HCT116 (cell line): ENCODE measurements around the gene CARS1. TPM values are rescaled to one million over a fixed set of nuclear protein-coding genes. Genes with fewer than 3 reads are reported as not detected.

ENCODE experiments used
- ATAC-seq: fragments of 200-7000 bp; cut with Tn5 transposase; 2 replicates; pipeline ENCODE4 v1.9.1; 2020; ENCODE audit warnings: mild to moderate bottlenecking, moderate library complexity
- BruUV-seq: library from RNA; stranded (reverse); fragments of 400-500 nt; replicated peaks from 2 replicates; lab custom pipeline; 2021; lab: Mats Ljungman, UMichigan
- CTCF ChIA-PET: fragments of 300-600 bp; sonication (Branson Sonifier 250); formaldehyde crosslinking; loops from one replicate; lab custom pipeline; 2021; ENCODE audit warnings: antibody characterized with exemption; lab: Charles Lee
- POLR2A ChIA-PET: fragments of 300-600, 350-600 bp; sonication (Branson Sonifier 250); formaldehyde crosslinking; loops from one replicate; lab custom pipeline; 2021; ENCODE audit warnings: antibody characterized with exemption; lab: Charles Lee
- RAD21 ChIA-PET, 2 experiments: fragments of 300-600 bp; sonication (Branson Sonifier 250); formaldehyde crosslinking; loops; one replicate each; lab custom pipeline; 2023; ENCODE audit warnings: low total read pairs in 2 of 2; ENCODE audit not compliant: uncharacterized antibody in 2 of 2, unreplicated experiment in 2 of 2, low non-redundant PET in 1 of 2; lab: Charles Lee
- DNase-seq: peaks from one replicate; pipeline ENCODE4 v3.0.0-alpha.2; 2010; ENCODE audit warnings: low read depth, low spot score
- H2AFZ ChIP-seq: fragments of 200-600 bp; shearing (Covaris generic), sonication (generic); 2 replicates; pipeline ENCODE4 v1.6.1; 2017; ENCODE audit warnings: low read depth, mixed run types, mixed read lengths, antibody characterized with exemption, low read length; ENCODE audit not compliant: poor library complexity, severe bottlenecking
- H3K27ac ChIP-seq: 2 replicates; pipeline ENCODE4 v1.5.1; 2012; ENCODE audit warnings: low read depth, low read length
- H3K27me3 ChIP-seq: fragments of 200-600 bp; sonication (generic); 2 replicates; pipeline ENCODE4 v1.6.1; 2016; ENCODE audit warnings: mixed run types, low read length, mixed read lengths; ENCODE audit not compliant: insufficient read depth
- H3K36me3 ChIP-seq, 2 experiments: fragments of 200-500 bp in 1 of 2; fragments of 200-600 bp in 1 of 2; sonication (Bioruptor generic) in 1 of 2; sonication (generic) in 1 of 2; 2 replicates each; pipeline versions ENCODE4 v1.5.1 to v1.6.1; 2014 to 2016; ENCODE audit warnings: low read length in 2 of 2, inconsistent platforms in 1 of 2, mixed read lengths in 1 of 2, mixed run types in 1 of 2; ENCODE audit not compliant: insufficient read depth in 2 of 2, control insufficient read depth in 1 of 2
- H3K4me1 ChIP-seq, 2 experiments: fragments of 200-600 bp in 1 of 2; sonication (generic) in 1 of 2; 2 replicates each; pipeline versions ENCODE4 v1.5.1 to v1.6.1; 2012 to 2017; ENCODE audit warnings: low read length in 2 of 2, inconsistent platforms in 1 of 2, mild to moderate bottlenecking in 1 of 2, mixed read lengths in 1 of 2, mixed run types in 1 of 2, moderate library complexity in 1 of 2; ENCODE audit not compliant: insufficient read depth in 2 of 2, control insufficient read depth in 1 of 2
- H3K4me2 ChIP-seq: fragments of 200-600 bp; sonication (generic); 2 replicates; pipeline ENCODE4 v1.6.1; 2017; ENCODE audit warnings: mixed run types, low read length, mixed read lengths
- H3K4me3 ChIP-seq, 2 experiments: fragments of 200-600 bp in 1 of 2; sonication (generic) in 1 of 2; replicated peaks in 1 of 2; 2 replicates each; pipeline ENCODE4 v1.5.1; 2011 to 2016; ENCODE audit warnings: low read length in 2 of 2, control low read depth in 1 of 2, low read depth in 1 of 2, mild to moderate bottlenecking in 1 of 2, mixed read lengths in 1 of 2, mixed run types in 1 of 2
- H3K79me2 ChIP-seq: fragments of 200-600 bp; sonication (generic); 2 replicates; pipeline ENCODE4 v1.6.1; 2017; ENCODE audit warnings: mild to moderate bottlenecking, mixed run types, low read length, moderate library complexity, mixed read lengths; ENCODE audit not compliant: insufficient read depth
- H3K9ac ChIP-seq: fragments of 200-600 bp; sonication (generic); 2 replicates; pipeline ENCODE4 v1.6.1; 2016; ENCODE audit warnings: low read length, mixed read lengths
- H3K9me2 ChIP-seq: fragments of 200-600 bp; sonication (generic), shearing (Covaris generic); 2 replicates; pipeline ENCODE4 v1.6.1; 2017; ENCODE audit warnings: mixed run types, mild to moderate bottlenecking, moderate library complexity; ENCODE audit not compliant: insufficient read depth
- H3K9me3 ChIP-seq, 2 experiments: fragments of 200-500 bp in 1 of 2; fragments of 200-600 bp in 1 of 2; sonication (Bioruptor generic) in 1 of 2; sonication (generic) in 1 of 2; 2 replicates each; pipeline ENCODE4 v1.6.1; 2014 to 2017; ENCODE audit warnings: low read length in 2 of 2, mixed read lengths in 2 of 2, inconsistent platforms in 1 of 2, low read depth in 1 of 2, mild to moderate bottlenecking in 1 of 2, mixed run types in 1 of 2, moderate library complexity in 1 of 2; ENCODE audit not compliant: control insufficient read depth in 1 of 2, insufficient read depth in 1 of 2
- H4K20me1 ChIP-seq: fragments of 200-600 bp; sonication (generic), shearing (Covaris generic); 2 replicates; pipeline ENCODE4 v1.6.1; 2017; ENCODE audit warnings: mixed run types, mild to moderate bottlenecking, moderate library complexity; ENCODE audit not compliant: insufficient read depth
- ATF3 ChIP-seq: IDR thresholded peaks from 2 replicates; pipeline ENCODE4 v1.6.1; 2012
- CTCF ChIP-seq, 3 experiments: fragments of 200-600 bp in 1 of 3; sonication (generic) in 1 of 3; IDR thresholded peaks in 2 of 3; conservative IDR thresholded peaks in 1 of 3; 2 replicates each; pipeline ENCODE4 v1.5.1; 2012 to 2017; ENCODE audit warnings: low read depth in 2 of 3, low read length in 2 of 3, antibody characterized with exemption in 1 of 3, borderline replicate concordance in 1 of 3, control low read depth in 1 of 3, mild to moderate bottlenecking in 1 of 3, mixed read lengths in 1 of 3, mixed run types in 1 of 3, moderate library complexity in 1 of 3; ENCODE audit not compliant: insufficient read depth in 1 of 3
- FOSL1 ChIP-seq: IDR thresholded peaks from 2 replicates; pipeline ENCODE4 v1.6.1; 2012; ENCODE audit warnings: low read depth
- POLR2A ChIP-seq: IDR thresholded peaks from 2 replicates; pipeline ENCODE4 v1.7.0; 2011; ENCODE audit warnings: borderline replicate concordance; ENCODE audit not compliant: insufficient read depth, insufficient read length; ENCODE audit errors: extremely low read depth
- TCF7L2 ChIP-seq: IDR thresholded peaks from 2 replicates; pipeline ENCODE4 v1.7.0; 2011; ENCODE audit warnings: borderline replicate concordance, inconsistent platforms; ENCODE audit not compliant: insufficient read depth, insufficient read length; ENCODE audit errors: extremely low read depth
- YY1 ChIP-seq: IDR thresholded peaks from 2 replicates; pipeline ENCODE4 v1.6.1; 2011; ENCODE audit warnings: low read length, low read depth, moderate library complexity, mild to moderate bottlenecking; ENCODE audit not compliant: insufficient replicate concordance; ENCODE audit errors: extremely low read depth
- ZBTB33 ChIP-seq: IDR thresholded peaks from 2 replicates; pipeline ENCODE4 v1.6.1; 2011; ENCODE audit warnings: mild to moderate bottlenecking, low read length, moderate library complexity; ENCODE audit not compliant: insufficient replicate concordance; ENCODE audit errors: extremely low read depth
- intact Hi-C: fragments of 100-400 bp; cut with micrococcal nuclease; formaldehyde crosslinking; loops from 2 replicates; pipeline ENCODE4 v1.10.0; 2022
- total RNA-seq: library from RNA; stranded (reverse); gene quantifications from one replicate; pipeline ENCODE4 v1.2.1, GENCODE V29; 2021; ENCODE audit not compliant: unreplicated experiment

Gene CARS1
- total RNA-seq, 1 experiment from 2014 or later = 124 TPM

GRCh38 chr11:2960139-2960538 lies 97.1 kb downstream of the CARS1 start:
- no TSS peak for BruUV-seq
- peaks cover 3% of the 10 kb centered on the region; the same call in 1 of the 2 replicates for H4K20me1 ChIP-seq
- POLR2A ChIA-PET = no interaction called here
- intact Hi-C loops = no loop called here
- DNase-seq (no peak), ATAC-seq (no peak)
- no peak overlapping the region for H3K4me2 ChIP-seq
- no peaks in the 10 kb centered on the region for H3K9me2 ChIP-seq
- H3K27me3 ChIP-seq = no peaks in the 10 kb centered on the region
- no peaks in the 10 kb centered on the region for H3K9me3 ChIP-seq
- H2AFZ ChIP-seq = no peak overlapping the region
- H3K27ac ChIP-seq = no peak overlapping the region
- peaks cover 66 to 69% of the 10 kb centered on the region in 2 experiments for H3K36me3 ChIP-seq
- H3K9ac ChIP-seq = no peak overlapping the region
- no peak overlapping the region for H3K4me3 ChIP-seq
- peaks cover 89% of the 10 kb centered on the region for H3K79me2 ChIP-seq
- no peak for TF ChIP-seq TCF7L2
- TF ChIP-seq FOSL1 = no peak
- no peak for TF ChIP-seq CTCF (IDR thresholded peaks at IDR 0.05 in 2 of 3, conservative IDR thresholded peaks at IDR 0.05 in 1 of 3; ENCODE audit: borderline replicate concordance in 1 of 3, insufficient read depth in 1 of 3, low read depth in 2 of 3, low read length in 2 of 3)
- TF ChIP-seq ATF3 = no peak
- no peak for TF ChIP-seq ZBTB33
- no peak for TF ChIP-seq YY1
- no peak for TF ChIP-seq POLR2A
- no peaks in the 10 kb centered on the region for H3K4me1 ChIP-seq
- CTCF ChIA-PET = no interaction called here
- RAD21 ChIA-PET = no interaction called here
